OCI-M1 (cell line): ENCODE measurements around the gene ADGRG1.

Experiments used
- DNase-seq: peaks from one replicate; lab custom pipeline; 2025; lab: John Stamatoyannopoulos, UW

The ADGRG1 gene

GRCh38 chr16:57682809-57683635 is 54.6 kb downstream of the ADGRG1 start:
- DNase-seq = no peak

DNA sequence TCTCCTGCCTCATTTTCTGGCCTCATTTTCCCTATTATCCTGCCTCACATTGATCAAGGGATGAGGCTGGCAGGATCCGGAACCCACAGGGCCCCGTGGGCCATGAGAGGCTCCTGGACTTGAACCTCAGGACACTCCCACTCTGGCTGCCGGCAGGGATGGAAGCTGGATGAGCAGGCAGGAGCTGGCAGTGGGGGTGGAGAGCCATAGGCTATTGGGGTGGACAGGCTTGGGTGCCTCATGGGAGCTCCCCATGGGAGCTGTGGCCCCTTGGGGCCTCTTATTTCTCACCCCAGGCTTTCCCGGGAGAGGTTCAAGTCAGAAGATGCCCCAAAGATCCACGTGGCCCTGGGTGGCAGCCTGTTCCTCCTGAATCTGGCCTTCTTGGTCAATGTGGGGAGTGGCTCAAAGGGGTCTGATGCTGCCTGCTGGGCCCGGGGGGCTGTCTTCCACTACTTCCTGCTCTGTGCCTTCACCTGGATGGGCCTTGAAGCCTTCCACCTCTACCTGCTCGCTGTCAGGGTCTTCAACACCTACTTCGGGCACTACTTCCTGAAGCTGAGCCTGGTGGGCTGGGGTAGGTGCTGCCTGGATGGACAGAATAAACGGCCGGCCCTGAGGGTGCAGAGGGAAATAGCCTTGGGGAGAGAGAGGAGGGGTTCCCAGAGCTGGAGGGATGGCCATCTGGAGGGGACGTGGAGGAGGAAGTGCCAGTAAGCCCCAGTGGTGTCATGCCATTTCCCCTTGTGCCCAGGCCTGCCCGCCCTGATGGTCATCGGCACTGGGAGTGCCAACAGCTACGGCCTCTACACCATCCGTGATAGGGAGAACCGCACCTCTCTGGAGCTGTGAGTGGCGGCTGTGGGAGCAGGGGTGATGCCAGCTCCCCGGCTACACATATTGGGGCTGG is 55.5 kb downstream of the ADGRG1 start:
- DNase-seq = no peak

GRCh38 chr16:57684626-57685358 is 56.4 kb downstream of the ADGRG1 start:
- DNase-seq = no peak

GRCh38 chr16:57685633-57686032 is 57.2 kb downstream of the ADGRG1 start:
- DNase-seq = no peak

DNA sequence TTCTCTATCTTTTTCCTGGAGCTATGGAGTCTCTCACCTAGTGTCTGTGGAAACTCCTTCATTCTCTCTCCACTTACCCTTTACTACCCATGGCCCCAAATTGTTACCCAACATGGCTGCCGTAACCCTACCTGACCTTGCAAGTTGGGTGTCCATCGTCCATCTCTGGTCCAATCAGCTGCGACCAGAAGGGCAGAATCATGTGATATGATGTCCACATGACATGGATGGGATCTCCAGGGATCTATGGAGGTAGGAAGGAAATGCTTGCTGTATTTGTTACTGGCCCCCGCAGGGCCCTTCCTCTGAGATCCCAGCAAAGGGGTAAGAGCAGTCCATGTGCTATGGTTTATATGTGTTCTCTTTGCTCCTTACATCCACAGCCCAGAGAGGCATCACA is 58.1 kb downstream of the ADGRG1 start:
- DNase-seq = no peak

GRCh38 chr16:57687363-57687929 is 59.0 kb downstream of the ADGRG1 start:
- peak; percentile 21 for DNase-seq

- no peak for DNase-seq
Observed at GRCh38 chr16:57688487-57688986, 60.1 kb downstream of the ADGRG1 start.

DNA sequence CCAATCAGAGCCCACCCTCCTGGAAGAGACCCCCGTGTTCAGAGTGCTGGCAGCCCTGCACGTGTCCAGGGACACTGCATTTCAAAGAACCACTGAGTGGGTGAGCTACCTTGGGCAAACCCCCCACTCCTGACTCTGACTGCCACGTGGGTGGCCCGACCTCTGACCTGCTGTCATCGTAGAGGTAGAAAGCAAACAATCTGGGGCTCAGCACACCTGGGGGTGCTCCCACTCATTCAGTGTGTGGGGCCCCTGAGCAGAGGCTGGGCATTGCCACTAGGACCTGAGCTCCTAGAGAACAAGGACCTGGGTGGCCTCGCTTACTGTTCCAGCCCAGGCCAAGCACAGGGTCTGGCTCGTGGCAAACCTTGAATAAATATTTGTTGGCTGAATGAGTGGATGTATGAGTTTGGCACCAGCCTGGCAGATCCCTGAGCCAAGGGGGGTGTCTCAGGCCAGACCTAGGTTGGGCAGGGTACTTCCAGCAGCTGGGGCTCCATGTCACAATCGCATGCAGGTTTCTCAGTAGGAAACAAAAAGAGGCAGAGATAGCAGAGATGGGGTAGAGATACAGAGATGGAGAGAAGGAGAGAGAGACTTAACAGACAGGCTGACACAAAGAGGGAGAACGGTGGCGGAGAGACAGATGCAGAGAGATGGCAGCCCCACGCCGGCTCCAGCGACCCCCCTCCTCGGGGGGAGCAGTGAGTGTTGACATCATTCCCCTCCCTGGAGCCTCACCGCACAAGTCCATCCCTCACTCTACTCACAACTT is 60.7 kb downstream of the ADGRG1 start:
- no peak for DNase-seq

- peak; percentile 96 for DNase-seq
Observed at GRCh38 chr16:57689762-57690558, 61.5 kb downstream of the ADGRG1 start.

- DNase-seq = peak; percentile 88
Observed at GRCh38 chr16:57690782-57691471, 62.5 kb downstream of the ADGRG1 start.

GRCh38 chr16:57692636-57693035 is 64.2 kb downstream of the ADGRG1 start:
- no peak for DNase-seq

DNA sequence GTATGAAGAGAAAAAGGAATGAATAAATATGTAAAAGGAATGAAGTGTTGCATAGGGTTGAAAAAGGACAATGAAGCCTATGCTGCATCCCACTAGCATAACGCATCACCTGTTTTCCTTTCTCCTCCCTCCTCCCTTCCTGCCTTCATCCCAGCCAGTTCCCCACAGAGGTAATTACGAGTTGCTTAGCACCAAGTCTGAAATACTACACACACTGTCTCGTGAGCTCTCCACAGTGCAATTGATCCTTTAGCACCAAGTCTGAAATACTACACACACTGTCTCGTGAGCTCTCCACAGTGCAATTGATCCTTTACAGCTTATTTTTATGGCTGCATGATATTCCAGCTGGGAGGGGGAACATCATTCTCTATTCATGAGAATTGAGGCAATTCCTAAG is 65.1 kb downstream of the ADGRG1 start:
- no peak for DNase-seq

DNA sequence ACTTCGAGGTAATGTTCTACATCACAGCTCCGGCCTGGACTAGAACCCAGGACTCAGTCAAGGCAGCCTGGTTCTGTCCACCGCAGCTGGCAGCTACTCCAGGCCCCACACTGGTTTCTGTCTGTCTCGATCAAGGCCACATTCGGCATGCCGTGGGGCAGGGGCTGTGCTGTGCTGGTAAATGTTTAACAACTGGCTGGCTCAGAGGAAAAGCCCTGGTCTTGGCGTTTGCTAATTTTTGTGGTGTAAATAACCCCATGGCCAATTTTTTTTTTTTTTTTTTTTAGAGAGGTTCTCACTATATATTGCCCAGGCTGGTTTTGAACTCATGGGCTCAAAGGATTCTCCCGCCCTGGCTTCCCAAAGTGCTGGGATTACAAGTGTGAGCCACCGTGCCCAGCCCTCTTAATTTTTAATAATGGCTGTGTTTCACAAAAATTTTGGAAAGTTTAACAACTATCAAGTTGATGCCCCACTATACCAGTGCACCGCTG is 65.8 kb downstream of the ADGRG1 start:
- no peak for DNase-seq

GRCh38 chr16:57694725-57695679 is 66.6 kb downstream of the ADGRG1 start, which contains the start of gene DRC7:
Gene DRC7 (plus strand): TSS chr16:57694806. CDS start chr16:57697950, 3,144 bp downstream.
- DNase-seq = peak; percentile 93

DNA sequence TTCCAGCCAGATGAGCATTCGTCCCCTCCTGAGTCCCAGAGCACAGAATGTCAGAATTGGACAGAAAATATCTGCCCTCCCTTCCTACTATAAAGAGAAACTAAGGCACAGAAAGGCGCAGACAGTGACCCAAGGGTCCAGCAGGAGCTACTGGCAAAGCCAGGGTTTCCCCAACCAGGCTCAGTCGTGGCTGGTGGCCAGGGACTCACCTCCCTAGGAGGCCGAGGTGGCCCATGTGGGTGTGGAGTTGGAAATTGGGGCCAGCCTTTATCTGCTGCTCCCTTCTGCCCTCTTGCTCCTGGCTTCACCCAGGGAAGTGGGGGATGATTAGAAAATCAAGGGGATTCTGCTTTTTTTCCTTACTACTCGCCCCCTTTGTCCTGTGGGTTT is 67.2 kb downstream of the ADGRG1 start:
- no peak for DNase-seq

GRCh38 chr16:57696240-57696639 is 67.8 kb downstream of the ADGRG1 start:
- no peak for DNase-seq

GRCh38 chr16:57697896-57698537 is 69.6 kb downstream of the ADGRG1 start:
- DNase-seq = no peak
